Measurements from ENCODE around the gene MPC1L. TPM values are rescaled to one million over a fixed set of nuclear protein-coding genes. Genes with fewer than 3 reads are reported as not detected.

The MPC1L gene
- total and polyA plus RNA-seq, 2 of the 8 experiments (the other 6 are each of a cell fraction or from before 2014, with no cell fraction given): not detected

DNA sequence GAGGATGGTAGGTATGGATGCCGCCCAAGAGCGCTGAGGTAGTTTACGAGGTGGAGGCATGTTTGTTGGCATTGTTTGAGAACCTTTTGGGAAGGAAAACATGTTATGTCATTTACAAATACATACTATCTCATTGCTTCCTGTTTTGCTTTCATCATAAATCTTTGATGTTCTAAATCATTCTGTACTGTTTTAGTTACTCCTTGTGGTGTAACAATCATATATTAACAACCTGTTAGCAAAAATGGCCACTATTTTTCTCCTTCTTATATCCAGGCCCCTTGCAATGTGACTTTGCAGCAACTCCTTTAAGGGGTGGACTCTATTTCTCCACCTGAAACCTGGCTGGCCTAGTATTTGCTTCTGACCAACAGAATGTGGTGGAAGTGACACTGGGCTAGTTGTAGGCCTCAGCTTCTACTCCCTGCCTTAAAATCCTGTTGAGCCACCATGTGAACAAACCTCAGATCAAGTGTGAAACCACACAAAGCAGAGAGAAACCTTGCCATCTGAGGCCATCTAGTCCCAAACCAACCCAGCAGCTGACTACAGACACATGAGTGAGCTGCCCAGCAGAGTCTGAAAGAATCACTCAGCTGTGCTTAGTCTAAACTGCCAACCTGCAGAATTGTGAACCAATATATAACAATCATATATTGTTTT, 40.0 kb downstream of the MPC1L start (continued):
- no peak for TF ChIP-seq GTF2F1 (IDR thresholded peaks at IDR 0.05; ENCODE audit: borderline replicate concordance, low read depth, low read length)
- TF ChIP-seq CREB1 (IDR thresholded peaks at IDR 0.05): no peak
- TF ChIP-seq ZNF274 (IDR thresholded peaks at IDR 0.05; ENCODE audit: borderline replicate concordance, extremely low read depth, low read length): no peak
- TF ChIP-seq SIN3A (conservative IDR thresholded peaks at IDR 0.05 in 1 of 2, IDR thresholded peaks at IDR 0.05 in 1 of 2; ENCODE audit: low read depth in 1 of 2, low read length in 2 of 2): no peak
- no peak for TF ChIP-seq FOSL1 (IDR thresholded peaks at IDR 0.05; ENCODE audit: insufficient read depth, low read depth, low read length)
